ENCODE measurements around the gene AZGP1. TPM values are rescaled to one million over a fixed set of nuclear protein-coding genes. Genes with fewer than 3 reads are reported as not detected.
A peak's percentile ranks its signal among the peaks of the same experiment; 100 is the strongest.

Gene AZGP1
- total and polyA plus RNA-seq, 2 of the 13 experiments (the other 11 are each of a cell fraction or from before 2014, with no cell fraction given): 93.8 to 229 TPM

DNA sequence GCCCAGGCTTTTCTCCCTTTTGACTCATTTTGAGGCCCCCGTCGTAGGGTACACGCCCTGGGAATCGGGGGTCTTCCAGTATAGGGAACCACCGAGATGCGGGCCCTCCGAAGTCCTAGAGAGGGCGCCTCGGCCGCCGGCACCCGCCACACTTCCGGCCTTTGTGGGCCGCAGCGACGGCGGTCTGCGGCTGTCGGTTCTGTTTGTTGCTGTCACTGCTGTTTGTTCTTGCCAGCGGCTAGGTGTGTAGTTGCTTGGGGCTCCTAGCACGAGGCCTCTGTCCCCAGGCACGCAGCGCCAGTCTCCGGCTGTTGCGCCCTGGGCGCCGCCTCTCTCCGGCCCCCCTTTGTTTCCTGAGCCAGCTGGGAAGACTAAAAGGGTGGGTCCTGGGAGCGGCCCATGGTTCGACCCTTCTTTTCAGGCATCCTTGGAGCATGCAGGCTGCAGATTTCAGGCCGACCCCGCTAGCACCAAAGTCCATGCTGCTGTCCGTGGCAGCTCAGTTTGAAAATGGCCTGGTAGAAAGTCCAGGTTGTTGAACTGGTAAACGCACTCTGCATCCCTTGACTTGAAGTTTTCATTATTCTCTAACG is 21.8 kb upstream of the AZGP1 start (continued):
- TF ChIP-seq ZNF546 (CRISPR knock-in tag; conservative IDR thresholded peaks at IDR 0.05): peak; percentile 85; the same call in 1 of the 2 replicates
- peak; percentile 80 for TF ChIP-seq KLF6 (CRISPR knock-in tag; IDR thresholded peaks at IDR 0.05)
- TF ChIP-seq ZNF331 (CRISPR knock-in tag; IDR thresholded peaks at IDR 0.05): peak; percentile 75
- TF ChIP-seq CEBPB (IDR thresholded peaks at IDR 0.05; ENCODE audit: borderline replicate concordance, low read depth, low read length): no peak
- peak; percentile 55; the same call in 1 of the 2 replicates for TF ChIP-seq AHDC1 (CRISPR knock-in tag; IDR thresholded peaks at IDR 0.05; ENCODE audit: borderline replicate concordance)
- 0 out of 2 replicates have a peak, but pooled peaks have one; percentile 70 for TF ChIP-seq AHR (CRISPR knock-in tag; IDR thresholded peaks at IDR 0.05)
- TF ChIP-seq GATAD2A (CRISPR knock-in tag; IDR thresholded peaks at IDR 0.05): peak; percentile 84
- TF ChIP-seq PAWR (CRISPR knock-in tag; IDR thresholded peaks at IDR 0.05; ENCODE audit: borderline replicate concordance): no peak
- peak; percentile 29; the same call in 1 of the 2 replicates for TF ChIP-seq NKX3-1 (CRISPR knock-in tag; IDR thresholded peaks at IDR 0.05)
- 0 out of 2 replicates have a peak, but pooled peaks have one; percentile 32 for TF ChIP-seq ZNF775 (CRISPR knock-in tag; IDR thresholded peaks at IDR 0.05; ENCODE audit: borderline replicate concordance)
- peak; percentile 92; the same call in 1 of the 2 replicates for TF ChIP-seq YEATS4 (CRISPR knock-in tag; IDR thresholded peaks at IDR 0.05; ENCODE audit: borderline replicate concordance)
- TF ChIP-seq ATF7-NPFF (CRISPR knock-in tag; IDR thresholded peaks at IDR 0.05; ENCODE audit: low read depth): no peak
- TF ChIP-seq PHF21A (CRISPR knock-in tag; IDR thresholded peaks at IDR 0.05): peak; percentile 78
- TF ChIP-seq ZNF556 (CRISPR knock-in tag; IDR thresholded peaks at IDR 0.05; ENCODE audit: borderline replicate concordance): no peak; the same call in none of the 2 replicates
- no peak for TF ChIP-seq FOXA1 (IDR thresholded peaks at IDR 0.05)
- TF ChIP-seq FOXA1 (CRISPR knock-in tag; IDR thresholded peaks at IDR 0.05): peak; percentile 79
- TF ChIP-seq, protein P1, sequence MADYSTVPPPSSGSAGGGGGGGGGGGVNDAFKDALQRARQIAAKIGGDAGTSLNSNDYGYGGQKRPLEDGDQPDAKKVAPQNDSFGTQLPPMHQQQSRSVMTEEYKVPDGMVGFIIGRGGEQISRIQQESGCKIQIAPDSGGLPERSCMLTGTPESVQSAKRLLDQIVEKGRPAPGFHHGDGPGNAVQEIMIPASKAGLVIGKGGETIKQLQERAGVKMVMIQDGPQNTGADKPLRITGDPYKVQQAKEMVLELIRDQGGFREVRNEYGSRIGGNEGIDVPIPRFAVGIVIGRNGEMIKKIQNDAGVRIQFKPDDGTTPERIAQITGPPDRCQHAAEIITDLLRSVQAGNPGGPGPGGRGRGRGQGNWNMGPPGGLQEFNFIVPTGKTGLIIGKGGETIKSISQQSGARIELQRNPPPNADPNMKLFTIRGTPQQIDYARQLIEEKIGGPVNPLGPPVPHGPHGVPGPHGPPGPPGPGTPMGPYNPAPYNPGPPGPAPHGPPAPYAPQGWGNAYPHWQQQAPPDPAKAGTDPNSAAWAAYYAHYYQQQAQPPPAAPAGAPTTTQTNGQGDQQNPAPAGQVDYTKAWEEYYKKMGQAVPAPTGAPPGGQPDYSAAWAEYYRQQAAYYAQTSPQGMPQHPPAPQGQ (CRISPR knock-in tag; IDR thresholded peaks at IDR 0.05; ENCODE audit: borderline replicate concordance): no peak
- TF ChIP-seq MEIS2 (CRISPR knock-in tag; IDR thresholded peaks at IDR 0.05): peak; percentile 84
- TF ChIP-seq PCBP1 (IDR thresholded peaks at IDR 0.05; ENCODE audit: borderline replicate concordance, low read depth, low read length): no peak
- TF ChIP-seq ZFP36L2 (CRISPR knock-in tag; IDR thresholded peaks at IDR 0.05): 0 out of 2 replicates have a peak, but pooled peaks have one; percentile 39
- TF ChIP-seq ZNF784 (CRISPR knock-in tag; IDR thresholded peaks at IDR 0.05; ENCODE audit: borderline replicate concordance): peak; percentile 73; the same call in 1 of the 2 replicates
- peak; percentile 40; the same call in 1 of the 2 replicates for TF ChIP-seq BRCA1 (CRISPR knock-in tag; IDR thresholded peaks at IDR 0.05)

Measured in HepG2 (cell line).